Neuronal stem cell (in vitro differentiated cells): ENCODE results near the gene TNS1.

Experiments
- DNase-seq: peaks from one replicate; pipeline ENCODE4 v3.0.0-alpha.2; 2013; ENCODE audit warnings: low spot score
- H2AFZ ChIP-seq: one replicate; pipeline ENCODE4 v1.6.1; 2013; ENCODE audit warnings: mild to moderate bottlenecking, low read length, inconsistent platforms
- H2AK5ac ChIP-seq: 2 replicates; pipeline ENCODE4 v1.6.1; 2013; ENCODE audit warnings: low read depth, mild to moderate bottlenecking, inconsistent platforms, low read length, moderate library complexity, mixed read lengths
- H2BK120ac ChIP-seq: 2 replicates; pipeline ENCODE4 v1.6.1; 2013; ENCODE audit warnings: low read depth, mild to moderate bottlenecking, inconsistent platforms, low read length, moderate library complexity, mixed read lengths
- H2BK12ac ChIP-seq: one replicate; pipeline ENCODE4 v1.6.1; 2013; ENCODE audit warnings: low read length, inconsistent platforms
- H2BK15ac ChIP-seq: 2 replicates; pipeline ENCODE4 v1.6.1; 2013; ENCODE audit warnings: mild to moderate bottlenecking, low read length, inconsistent platforms, mixed read lengths
- H2BK5ac ChIP-seq: one replicate; pipeline ENCODE4 v1.6.1; 2013; ENCODE audit warnings: inconsistent platforms, mild to moderate bottlenecking, low read length, moderate library complexity
- H3K14ac ChIP-seq: one replicate; pipeline ENCODE4 v1.6.1; 2013; ENCODE audit warnings: low read length, inconsistent platforms
- H3K18ac ChIP-seq: 2 replicates; pipeline ENCODE4 v1.6.1; 2013; ENCODE audit warnings: low read length, inconsistent platforms
- H3K23ac ChIP-seq: 2 replicates; pipeline ENCODE4 v1.6.1; 2013; ENCODE audit warnings: low read depth, mild to moderate bottlenecking, mixed read lengths, low read length, inconsistent platforms; ENCODE audit not compliant: poor library complexity
- H3K27ac ChIP-seq: replicated peaks from 3 replicates; pipeline ENCODE4 v1.5.1; 2013; ENCODE audit warnings: low read length, inconsistent platforms
- H3K27me3 ChIP-seq, 3 experiments: 2 replicates each; pipeline ENCODE4 v1.6.1; 2013; ENCODE audit warnings: low read length in 3 of 3, mild to moderate bottlenecking in 2 of 3, inconsistent platforms in 1 of 3, low read depth in 1 of 3, mixed read lengths in 1 of 3, moderate library complexity in 1 of 3; ENCODE audit not compliant: control insufficient read depth in 3 of 3, insufficient read depth in 3 of 3
- H3K36me3 ChIP-seq, 2 donors: replicated peaks in 1 of 2; 2 replicates each; pipeline ENCODE4 v1.6.1; 2013; ENCODE audit warnings: low read length in 2 of 2; ENCODE audit not compliant: control insufficient read depth in 2 of 2, insufficient read depth in 2 of 2
- H3K4ac ChIP-seq: 2 replicates; pipeline ENCODE4 v1.6.1; 2013; ENCODE audit warnings: inconsistent platforms, mild to moderate bottlenecking, low read length, moderate library complexity
- H3K4me1 ChIP-seq, 2 donors: 1 replicate in 1 of 2; 2 replicates in 1 of 2; pipeline ENCODE4 v1.6.1; 2013; ENCODE audit warnings: low read length in 2 of 2, low read depth in 1 of 2; ENCODE audit not compliant: control insufficient read depth in 2 of 2, insufficient read depth in 1 of 2
- H3K4me2 ChIP-seq: one replicate; pipeline ENCODE4 v1.6.1; 2013; ENCODE audit warnings: mild to moderate bottlenecking, low read length, inconsistent platforms; ENCODE audit not compliant: insufficient read depth, poor library complexity, severe bottlenecking
- H3K4me3 ChIP-seq, 2 donors: 2 replicates each; pipeline ENCODE4 v1.5.1; 2013; ENCODE audit warnings: low read length in 2 of 2, mild to moderate bottlenecking in 2 of 2, inconsistent platforms in 1 of 2, moderate library complexity in 1 of 2
- H3K79me1 ChIP-seq: one replicate; pipeline ENCODE4 v1.6.1; 2013; ENCODE audit warnings: low read depth, mild to moderate bottlenecking, inconsistent platforms, low read length, moderate library complexity
- H3K9ac ChIP-seq: one replicate; pipeline ENCODE4 v1.6.1; 2013; ENCODE audit warnings: mild to moderate bottlenecking, low read depth, low read length, inconsistent platforms; ENCODE audit not compliant: poor library complexity
- H3K9me3 ChIP-seq, 2 donors: replicated peaks in 1 of 2; 2 replicates each; pipeline versions ENCODE3 to v1.6.1; 2013; ENCODE audit warnings: low read length in 2 of 2, mild to moderate bottlenecking in 2 of 2, inconsistent platforms in 1 of 2, low read depth in 1 of 2, mixed read lengths in 1 of 2, moderate library complexity in 1 of 2; ENCODE audit not compliant: control insufficient read depth in 2 of 2, insufficient read depth in 1 of 2
- H4K8ac ChIP-seq: one replicate; pipeline ENCODE4 v1.6.1; 2013; ENCODE audit warnings: low read depth, mild to moderate bottlenecking, inconsistent platforms, low read length, moderate library complexity
- H4K91ac ChIP-seq: one replicate; pipeline ENCODE4 v1.6.1; 2013; ENCODE audit warnings: low read length, low read depth, mild to moderate bottlenecking, inconsistent platforms; ENCODE audit not compliant: poor library complexity
- WGBS, 2 donors: extraction: QIAGEN DNeasy Blood & Tissue Kit; methylation state at CpG; one replicate each; pipeline ENCODE4 v1.1.7; 2013; ENCODE audit warnings: missing lambda C conversion rate in 2 of 2, mixed read lengths in 1 of 2; ENCODE audit not compliant: insufficient read length in 2 of 2, insufficient replicate concordance in 1 of 2; ENCODE audit errors: extremely low coverage in 2 of 2; 5-methylcytosine and 5-hydroxymethylcytosine counted together

Gene TNS1

GRCh38 chr2:217852555-217853211 lies 150.1 kb downstream of the TNS1 start:
- peaks cover 17 to 26% of the 10 kb centered on the region in 2 donors for H3K4me1 ChIP-seq
- H3K4me3 ChIP-seq: no peak overlapping the region
- H3K9ac ChIP-seq: no peak overlapping the region
- H3K4ac ChIP-seq: no peak overlapping the region
- no peaks in the 10 kb centered on the region for H3K9me3 ChIP-seq
- H3K36me3 ChIP-seq: no peaks in the 10 kb centered on the region
- whole genome bisulfite sequencing, 2 donors: no CpG with 5 or more reads among the region's 9 CpGs
- no peak overlapping the region for H3K23ac ChIP-seq
- H2BK12ac ChIP-seq: no peak overlapping the region
- no peak overlapping the region for H2BK120ac ChIP-seq
- peak overlapping the region; percentile 1 for H2BK15ac ChIP-seq
- no peak for DNase-seq
- H3K14ac ChIP-seq: no peak overlapping the region
- no peak overlapping the region for H2AK5ac ChIP-seq
- peak overlapping the region; percentile 79 for H3K18ac ChIP-seq
- H3K4me2 ChIP-seq: no peak overlapping the region
- peak overlapping the region; percentile 49 for H2AFZ ChIP-seq
- no peak overlapping the region for H4K91ac ChIP-seq
- H3K79me1 ChIP-seq: no peaks in the 10 kb centered on the region
- H4K8ac ChIP-seq: no peak overlapping the region
- H2BK5ac ChIP-seq: no peak overlapping the region
- H3K27me3 ChIP-seq: no peaks in the 10 kb centered on the region
- H3K27ac ChIP-seq: no peak overlapping the region

DNA sequence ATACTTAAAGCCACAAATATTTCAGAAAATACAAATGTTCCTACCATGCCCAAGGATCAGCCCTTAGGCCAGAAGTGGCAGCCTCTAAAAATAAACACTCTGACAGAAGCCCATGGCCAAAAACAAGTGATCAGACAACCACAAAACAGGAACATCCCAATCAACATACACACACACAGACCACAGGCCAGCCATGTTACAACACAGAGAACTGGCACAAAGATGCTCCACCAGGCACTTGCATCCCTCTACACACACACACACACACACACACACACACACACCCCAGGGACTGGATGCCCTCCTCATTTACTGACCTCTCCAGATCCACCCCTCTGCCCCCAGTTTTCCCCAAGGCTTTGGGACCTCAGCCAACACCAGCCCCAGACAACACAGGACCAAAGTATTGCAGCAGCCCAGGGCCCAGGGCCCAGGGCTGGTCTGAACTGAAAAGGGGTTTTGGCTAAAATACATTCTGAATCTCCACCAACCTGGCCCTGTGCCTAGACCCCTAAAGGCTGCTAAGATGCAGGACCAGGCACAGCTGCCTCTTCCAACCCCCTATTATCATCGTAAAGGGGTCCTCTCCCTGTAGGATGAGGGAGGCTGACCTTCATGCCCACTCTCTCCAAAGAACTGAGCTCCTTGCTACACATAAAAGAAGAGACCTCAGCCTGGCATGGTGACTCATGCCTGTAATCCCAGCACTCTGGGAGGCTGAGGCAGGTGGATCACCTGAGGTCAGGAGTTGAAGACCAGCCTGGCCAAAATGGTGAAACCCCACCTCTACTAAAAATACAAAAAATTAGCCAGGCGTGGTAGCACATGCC lies 151.4 kb downstream of the TNS1 start:
- H3K27ac ChIP-seq: no peak overlapping the region
- H3K27me3 ChIP-seq: no peaks in the 10 kb centered on the region
- H3K4me2 ChIP-seq: no peak overlapping the region
- whole genome bisulfite sequencing, 2 donors: no CpG with 5 or more reads among the region's 2 CpGs
- DNase-seq: no peak
- no peaks in the 10 kb centered on the region for H3K79me1 ChIP-seq
- no peak overlapping the region for H3K23ac ChIP-seq
- no peaks in the 10 kb centered on the region for H3K9me3 ChIP-seq
- no peak overlapping the region for H3K4ac ChIP-seq
- no peak overlapping the region for H2BK5ac ChIP-seq
- no peak overlapping the region for H2AFZ ChIP-seq
- H2BK12ac ChIP-seq: no peak overlapping the region
- H3K18ac ChIP-seq: no peak overlapping the region
- no peak overlapping the region for H3K14ac ChIP-seq
- H4K91ac ChIP-seq: no peak overlapping the region
- H2BK120ac ChIP-seq: no peak overlapping the region
- peaks cover 13 to 23% of the 10 kb centered on the region in 2 donors for H3K4me1 ChIP-seq
- H3K9ac ChIP-seq: no peak overlapping the region
- no peaks in the 10 kb centered on the region for H3K36me3 ChIP-seq
- no peak overlapping the region for H2AK5ac ChIP-seq
- no peak overlapping the region for H4K8ac ChIP-seq
- no peak overlapping the region for H3K4me3 ChIP-seq
- H2BK15ac ChIP-seq: no peak overlapping the region

DNA sequence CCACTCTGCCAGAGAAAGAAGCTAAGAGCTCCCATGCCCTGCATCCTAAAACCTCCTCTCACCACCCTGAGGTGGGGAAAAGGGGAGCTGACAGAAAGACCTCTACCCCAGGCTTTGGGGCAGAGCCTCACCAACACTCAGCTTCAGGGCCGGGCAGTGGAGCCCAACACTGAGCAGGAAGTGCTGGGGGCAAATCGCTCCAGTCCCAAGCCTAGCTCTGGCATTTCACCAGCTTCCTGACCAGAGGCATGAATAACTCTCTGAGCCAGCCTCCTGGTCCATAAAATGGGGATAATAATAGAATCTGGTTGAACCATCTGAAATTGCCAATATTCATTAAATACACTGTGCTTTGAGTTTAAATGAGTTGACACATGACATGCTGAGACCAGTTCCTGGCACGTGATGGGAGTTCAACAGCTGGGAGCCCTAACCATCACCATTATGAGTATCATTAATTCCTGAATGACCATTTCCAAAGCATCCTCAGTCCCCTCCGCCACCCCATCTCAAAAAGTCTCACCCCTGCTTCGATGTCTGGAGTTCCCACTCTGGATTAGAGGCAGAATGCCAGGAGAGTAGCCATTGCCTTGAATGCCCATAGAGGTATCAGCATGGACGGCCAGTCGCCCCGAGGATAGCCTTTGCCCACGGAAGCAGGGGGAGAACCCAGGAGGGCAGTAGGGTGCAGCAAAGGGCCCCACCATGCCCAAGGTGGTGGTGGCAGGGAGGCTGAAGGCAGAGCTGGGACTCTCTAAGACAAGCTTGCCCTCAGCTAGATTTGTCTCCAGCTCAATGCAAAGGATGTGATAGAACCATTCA lies 153.4 kb downstream of the TNS1 start:
- Histone ChIP-seq H2BK5ac (no peak overlapping the region), H2AFZ (no peak overlapping the region), H3K27me3 (no peaks in the 10 kb centered on the region), H3K18ac (peak overlapping the region; percentile 20), H2BK120ac (no peak overlapping the region), H3K4me3 (peak overlapping the region in 1 of 2 donors; percentile 39), H2BK15ac (peak overlapping the region; percentile 63), H3K23ac (no peak overlapping the region), H3K36me3 (no peaks in the 10 kb centered on the region), H4K91ac (no peak overlapping the region), H3K4ac (no peak overlapping the region), H3K27ac (no peak overlapping the region), H3K14ac (no peak overlapping the region), H3K9me3 (peaks cover 1 to 5% of the 10 kb centered on the region in 2 donors), H3K79me1 (no peaks in the 10 kb centered on the region), H3K9ac (no peak overlapping the region), H4K8ac (no peak overlapping the region), H3K4me2 (no peak overlapping the region), H2BK12ac (no peak overlapping the region), H3K4me1 (peaks cover 13 to 23% of the 10 kb centered on the region in 2 donors), H2AK5ac (peak overlapping the region; percentile 74)
- no peak for DNase-seq
- no CpG with 5 or more reads among the region's 9 CpGs for WGBS, 2 donors
